ENCODE measurements around the gene CEP89.

- TF ChIP-seq RCOR1 (IDR thresholded peaks at IDR 0.05; ENCODE audit: insufficient replicate concordance, low read length) (no peak), SMC3 (IDR thresholded peaks at IDR 0.05; ENCODE audit: low read depth, low read length) (no peak), POLR2A (IDR thresholded peaks at IDR 0.05; ENCODE audit: low read depth, low read length) (no peak), MAFK (IDR thresholded peaks at IDR 0.05; ENCODE audit: low read depth, low read length) (no peak), CEBPB (IDR thresholded peaks at IDR 0.05; ENCODE audit: low read depth, low read length) (no peak)
- TF ChIP-seq, protein P1, sequence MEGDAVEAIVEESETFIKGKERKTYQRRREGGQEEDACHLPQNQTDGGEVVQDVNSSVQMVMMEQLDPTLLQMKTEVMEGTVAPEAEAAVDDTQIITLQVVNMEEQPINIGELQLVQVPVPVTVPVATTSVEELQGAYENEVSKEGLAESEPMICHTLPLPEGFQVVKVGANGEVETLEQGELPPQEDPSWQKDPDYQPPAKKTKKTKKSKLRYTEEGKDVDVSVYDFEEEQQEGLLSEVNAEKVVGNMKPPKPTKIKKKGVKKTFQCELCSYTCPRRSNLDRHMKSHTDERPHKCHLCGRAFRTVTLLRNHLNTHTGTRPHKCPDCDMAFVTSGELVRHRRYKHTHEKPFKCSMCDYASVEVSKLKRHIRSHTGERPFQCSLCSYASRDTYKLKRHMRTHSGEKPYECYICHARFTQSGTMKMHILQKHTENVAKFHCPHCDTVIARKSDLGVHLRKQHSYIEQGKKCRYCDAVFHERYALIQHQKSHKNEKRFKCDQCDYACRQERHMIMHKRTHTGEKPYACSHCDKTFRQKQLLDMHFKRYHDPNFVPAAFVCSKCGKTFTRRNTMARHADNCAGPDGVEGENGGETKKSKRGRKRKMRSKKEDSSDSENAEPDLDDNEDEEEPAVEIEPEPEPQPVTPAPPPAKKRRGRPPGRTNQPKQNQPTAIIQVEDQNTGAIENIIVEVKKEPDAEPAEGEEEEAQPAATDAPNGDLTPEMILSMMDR (conservative IDR thresholded peaks at IDR 0.05; ENCODE audit: low read depth, low read length): no peak
Measured at GRCh38 chr19:32988724-32989123, 17.0 kb upstream of the CEP89 start.

Measured in IMR-90 (cell line).